ENCODE data around the gene TERF2IP. TPM values are rescaled to one million over a fixed set of nuclear protein-coding genes. Genes with fewer than 3 reads are reported as not detected.

Gene TERF2IP
- total and polyA plus RNA-seq, 2 of the 13 experiments (the other 11 are each of a cell fraction or from before 2014, with no cell fraction given), result 26.4 to 50.2 TPM

DNA sequence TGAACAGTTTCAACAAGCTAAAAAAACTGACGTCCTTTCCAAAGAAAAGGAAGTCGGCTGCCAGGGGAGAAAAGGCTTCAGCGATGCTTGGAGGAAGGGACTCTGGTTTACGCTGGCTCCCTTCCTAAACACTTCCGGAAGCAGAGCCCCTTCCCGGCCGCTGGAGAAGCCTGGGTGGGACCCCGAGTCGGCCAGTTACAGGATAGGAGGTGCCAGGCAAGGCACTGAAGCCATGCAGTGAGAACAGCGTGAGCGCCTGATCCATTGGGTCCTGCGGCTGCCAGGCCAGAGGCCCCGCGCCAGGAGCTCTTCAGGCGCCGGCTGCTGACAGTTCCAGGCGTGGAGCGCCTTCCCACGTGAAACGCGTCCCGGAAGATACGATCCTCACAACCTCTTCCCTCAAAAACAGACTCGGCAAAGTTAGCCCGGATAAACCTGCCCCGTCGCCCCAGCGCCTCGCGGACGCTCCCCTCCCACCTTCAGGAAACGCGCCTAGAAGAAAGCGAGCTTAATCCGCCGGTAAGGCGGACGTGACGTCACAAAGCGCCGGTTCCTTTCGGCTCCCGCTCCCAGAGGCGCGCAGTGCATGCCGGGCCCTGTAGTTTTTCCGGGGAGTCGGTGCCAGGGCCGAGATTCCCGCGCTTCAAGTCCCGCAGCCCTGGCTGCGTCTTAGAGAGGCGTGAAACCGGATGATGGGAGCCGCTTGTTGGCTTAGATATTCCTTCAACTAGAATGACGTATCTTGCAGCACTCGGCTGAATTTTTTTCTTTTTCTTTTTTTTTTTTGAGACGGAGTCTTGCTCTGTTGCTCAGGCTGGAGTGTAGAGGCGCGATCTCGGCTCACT lies 24.6 kb upstream of the TERF2IP start, which contains the start of gene ADAT1 (continued):
- TF ChIP-seq RERE (CRISPR knock-in tag; IDR thresholded peaks at IDR 0.05; ENCODE audit: low read depth) (peak; percentile 35; the same call in 1 of the 2 replicates), REXO4 (CRISPR knock-in tag; IDR thresholded peaks at IDR 0.05; ENCODE audit: borderline replicate concordance) (no peak), MEF2D (CRISPR knock-in tag; IDR thresholded peaks at IDR 0.05) (peak; percentile 78), KDM5A (IDR thresholded peaks at IDR 0.05; ENCODE audit: borderline replicate concordance, low read length) (peak; percentile 84; the same call in 1 of the 2 replicates), DRAP1 (CRISPR knock-in tag; IDR thresholded peaks at IDR 0.05) (peak; percentile 71), ZNF282 (IDR thresholded peaks at IDR 0.05; ENCODE audit: partially characterized antibody) (no peak), GABPA (IDR thresholded peaks at IDR 0.05; ENCODE audit: low read depth, low read length) (peak; percentile 87), GABPA (CRISPR knock-in tag; IDR thresholded peaks at IDR 0.05; ENCODE audit: low read depth) (peak; percentile 97), HIVEP1 (CRISPR knock-in tag; IDR thresholded peaks at IDR 0.05) (peak; percentile 75), ISX (CRISPR knock-in tag; conservative IDR thresholded peaks at IDR 0.05) (no peak), ONECUT2 (CRISPR knock-in tag; IDR thresholded peaks at IDR 0.05) (no peak), NCOA1 (CRISPR knock-in tag; IDR thresholded peaks at IDR 0.05) (0 out of 2 replicates have a peak, but pooled peaks have one; percentile 62), ATM (IDR thresholded peaks at IDR 0.05; ENCODE audit: borderline replicate concordance) (no peak), ZNF253 (CRISPR knock-in tag; IDR thresholded peaks at IDR 0.05; ENCODE audit: borderline replicate concordance) (no peak), GTF3A (CRISPR knock-in tag; conservative IDR thresholded peaks at IDR 0.05) (no peak), ZNF441 (CRISPR knock-in tag; IDR thresholded peaks at IDR 0.05; ENCODE audit: borderline replicate concordance) (peak; percentile 68), ZNF260 (CRISPR knock-in tag; IDR thresholded peaks at IDR 0.05; ENCODE audit: borderline replicate concordance, low read depth) (no peak), ATF4 (CRISPR knock-in tag; IDR thresholded peaks at IDR 0.05) (0 out of 4 replicates have a peak, but pooled peaks of 1 of the 2 experiments have one; percentile 30), ZNF678 (CRISPR knock-in tag; IDR thresholded peaks at IDR 0.05) (no peak), PHF20 (CRISPR knock-in tag; IDR thresholded peaks at IDR 0.05) (peak; percentile 91)
- TF ChIP-seq, protein P1, sequence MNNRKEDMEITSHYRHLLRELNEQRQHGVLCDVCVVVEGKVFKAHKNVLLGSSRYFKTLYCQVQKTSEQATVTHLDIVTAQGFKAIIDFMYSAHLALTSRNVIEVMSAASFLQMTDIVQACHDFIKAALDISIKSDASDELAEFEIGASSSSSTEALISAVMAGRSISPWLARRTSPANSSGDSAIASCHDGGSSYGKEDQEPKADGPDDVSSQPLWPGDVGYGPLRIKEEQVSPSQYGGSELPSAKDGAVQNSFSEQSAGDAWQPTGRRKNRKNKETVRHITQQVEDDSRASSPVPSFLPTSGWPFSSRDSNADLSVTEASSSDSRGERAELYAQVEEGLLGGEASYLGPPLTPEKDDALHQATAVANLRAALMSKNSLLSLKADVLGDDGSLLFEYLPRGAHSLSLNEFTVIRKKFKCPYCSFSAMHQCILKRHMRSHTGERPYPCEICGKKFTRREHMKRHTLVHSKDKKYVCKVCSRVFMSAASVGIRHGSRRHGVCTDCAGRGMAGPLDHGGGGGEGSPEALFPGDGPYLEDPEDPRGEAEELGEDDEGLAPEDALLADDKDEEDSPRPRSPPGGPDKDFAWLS (CRISPR knock-in tag; IDR thresholded peaks at IDR 0.05; ENCODE audit: borderline replicate concordance), result no peak

Data from HepG2 (cell line).